CD4-positive, CD25-positive, alpha-beta regulatory T cell (primary cell): Measurements from ENCODE around the gene APOL5. TPM values are rescaled to one million over a fixed set of nuclear protein-coding genes. Genes with fewer than 3 reads are reported as not detected.

Experiments
- polyA plus RNA-seq, 4 donors: library from polyadenylated mRNA; unstranded; fragments of 300-500 nt; fragmentation: Illumina TruSeq; gene quantifications; one replicate each; pipeline ENCODE4 v1.2.3, GENCODE V29; 2021
- total RNA-seq: library from RNA; stranded (reverse); gene quantifications from one replicate; pipeline ENCODE4 v1.2.3, GENCODE V29; 2022

The APOL5 gene
- total and polyA plus RNA-seq, 5 donors from 2014 or later, result not detected

Other genes starting within 250 kb of the APOL5 start
- gene RASD2, start 177.0 kb upstream of the APOL5 start, total RNA-seq, result 1.0 TPM
- gene RASD2, start 177.0 kb upstream of the APOL5 start, polyA plus RNA-seq, result under 1 TPM in 1 of 4 donors, not detected in 3; 0.06 TPM
- gene MB, start 100.5 kb upstream of the APOL5 start, total RNA-seq, result not detected
- gene MB, start 100.5 kb upstream of the APOL5 start, polyA plus RNA-seq, result not detected
- 71.9 TPM for gene APOL6, start 69.4 kb upstream of the APOL5 start, total RNA-seq
- gene APOL6, start 69.4 kb upstream of the APOL5 start, polyA plus RNA-seq, result 10 to 100 TPM; 17.8 to 22.1 (median 20.1) TPM